Measurements from ENCODE around the gene C1orf232.

DNA sequence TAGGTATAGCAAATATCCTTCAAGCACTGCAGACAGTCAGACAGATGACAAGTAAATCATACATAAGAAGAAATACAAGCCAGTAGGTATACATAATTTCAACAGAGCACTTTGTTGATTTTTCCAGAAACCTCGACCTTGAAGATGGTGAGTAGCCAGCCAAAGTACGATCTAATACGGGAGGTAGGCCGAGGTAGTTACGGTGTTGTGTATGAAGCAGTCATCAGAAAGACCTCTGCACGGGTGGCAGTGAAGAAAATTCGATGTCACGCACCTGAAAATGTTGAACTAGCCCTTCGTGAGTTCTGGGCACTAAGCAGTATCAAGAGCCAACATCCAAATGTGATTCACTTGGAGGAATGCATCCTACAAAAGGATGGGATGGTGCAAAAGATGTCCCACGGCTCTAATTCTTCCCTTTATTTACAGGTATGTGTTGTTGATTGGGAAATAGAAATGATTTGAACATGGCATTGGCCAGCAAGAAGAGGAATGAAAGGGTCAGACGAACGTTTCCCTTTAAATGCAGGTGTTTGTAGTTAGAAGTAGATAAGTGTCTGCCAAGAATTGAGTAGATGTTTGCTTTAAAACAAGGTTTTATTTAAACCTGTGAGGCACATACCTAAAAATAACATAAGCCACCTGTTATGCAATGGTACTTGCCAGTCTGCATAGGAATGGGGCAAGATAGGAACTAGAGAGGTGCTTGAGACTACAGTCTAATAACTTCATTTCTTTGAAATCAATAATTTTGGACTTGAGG is 54.4 kb downstream of the C1orf232 start:
- TF ChIP-seq, protein P1, sequence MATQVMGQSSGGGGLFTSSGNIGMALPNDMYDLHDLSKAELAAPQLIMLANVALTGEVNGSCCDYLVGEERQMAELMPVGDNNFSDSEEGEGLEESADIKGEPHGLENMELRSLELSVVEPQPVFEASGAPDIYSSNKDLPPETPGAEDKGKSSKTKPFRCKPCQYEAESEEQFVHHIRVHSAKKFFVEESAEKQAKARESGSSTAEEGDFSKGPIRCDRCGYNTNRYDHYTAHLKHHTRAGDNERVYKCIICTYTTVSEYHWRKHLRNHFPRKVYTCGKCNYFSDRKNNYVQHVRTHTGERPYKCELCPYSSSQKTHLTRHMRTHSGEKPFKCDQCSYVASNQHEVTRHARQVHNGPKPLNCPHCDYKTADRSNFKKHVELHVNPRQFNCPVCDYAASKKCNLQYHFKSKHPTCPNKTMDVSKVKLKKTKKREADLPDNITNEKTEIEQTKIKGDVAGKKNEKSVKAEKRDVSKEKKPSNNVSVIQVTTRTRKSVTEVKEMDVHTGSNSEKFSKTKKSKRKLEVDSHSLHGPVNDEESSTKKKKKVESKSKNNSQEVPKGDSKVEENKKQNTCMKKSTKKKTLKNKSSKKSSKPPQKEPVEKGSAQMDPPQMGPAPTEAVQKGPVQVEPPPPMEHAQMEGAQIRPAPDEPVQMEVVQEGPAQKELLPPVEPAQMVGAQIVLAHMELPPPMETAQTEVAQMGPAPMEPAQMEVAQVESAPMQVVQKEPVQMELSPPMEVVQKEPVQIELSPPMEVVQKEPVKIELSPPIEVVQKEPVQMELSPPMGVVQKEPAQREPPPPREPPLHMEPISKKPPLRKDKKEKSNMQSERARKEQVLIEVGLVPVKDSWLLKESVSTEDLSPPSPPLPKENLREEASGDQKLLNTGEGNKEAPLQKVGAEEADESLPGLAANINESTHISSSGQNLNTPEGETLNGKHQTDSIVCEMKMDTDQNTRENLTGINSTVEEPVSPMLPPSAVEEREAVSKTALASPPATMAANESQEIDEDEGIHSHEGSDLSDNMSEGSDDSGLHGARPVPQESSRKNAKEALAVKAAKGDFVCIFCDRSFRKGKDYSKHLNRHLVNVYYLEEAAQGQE (IDR thresholded peaks at IDR 0.05; ENCODE audit: low read depth): no peak
- TF ChIP-seq EGR1 (IDR thresholded peaks at IDR 0.05): no peak
